ENCODE data around the gene GRIK2.

GRIK2 gene

DNA sequence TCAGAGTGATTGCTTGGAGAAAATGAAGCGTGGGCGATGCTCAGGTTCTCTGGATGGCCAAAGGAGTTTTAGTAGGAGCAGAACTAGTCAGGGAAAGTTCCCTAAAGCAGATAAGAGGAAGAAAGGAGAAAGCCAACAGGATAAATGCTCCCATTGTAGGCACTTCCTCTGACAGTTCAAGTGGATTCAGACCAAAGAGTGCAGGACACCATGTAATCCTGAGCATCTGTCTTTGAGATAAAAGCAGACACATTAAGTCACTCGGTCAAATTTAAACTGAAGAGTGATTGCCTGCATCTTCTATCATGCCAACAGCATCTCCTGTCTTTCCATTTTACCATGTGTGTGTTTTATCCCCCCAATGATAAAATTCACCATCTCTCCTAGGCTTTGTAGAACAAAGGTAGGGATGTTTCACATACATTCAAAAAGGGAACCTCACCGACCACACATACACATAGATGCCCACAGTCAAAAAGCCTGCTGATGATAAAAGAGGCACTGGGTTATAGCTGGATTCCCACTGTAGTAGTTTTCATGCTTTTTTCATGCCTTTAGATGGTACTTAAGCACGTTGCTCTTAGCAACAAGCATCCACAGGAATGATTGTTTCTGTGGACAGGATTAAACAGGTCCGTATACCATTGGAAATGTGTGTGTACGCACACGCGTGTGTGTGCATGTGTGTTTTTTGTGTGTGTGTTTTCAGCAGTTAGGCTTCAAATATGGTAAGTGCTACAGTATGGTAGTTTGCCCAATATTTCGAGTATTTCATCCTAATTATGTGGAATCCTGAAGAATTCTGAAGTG is 7.0 kb downstream of the GRIK2 start:
- DNase-seq, result no peak

DNA sequence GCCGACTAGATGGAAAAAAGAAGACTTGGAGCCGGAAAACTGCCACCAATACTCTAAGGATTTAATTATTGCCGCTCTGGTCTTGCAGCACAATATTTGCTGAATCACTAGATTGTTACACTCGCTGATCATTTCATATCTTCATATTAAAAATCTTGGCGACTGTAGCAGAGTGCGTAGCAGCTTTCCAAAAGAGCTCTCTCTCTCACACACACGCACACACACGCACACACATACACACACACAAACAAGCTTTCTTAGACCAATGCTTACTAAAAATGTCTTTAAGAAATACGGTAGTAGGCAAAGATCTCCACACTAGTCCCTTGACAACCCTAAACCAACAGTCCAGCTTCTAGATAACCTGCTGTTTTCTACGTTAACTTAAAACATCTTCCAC is 7.7 kb downstream of the GRIK2 start:
- no peak for DNase-seq

DNA sequence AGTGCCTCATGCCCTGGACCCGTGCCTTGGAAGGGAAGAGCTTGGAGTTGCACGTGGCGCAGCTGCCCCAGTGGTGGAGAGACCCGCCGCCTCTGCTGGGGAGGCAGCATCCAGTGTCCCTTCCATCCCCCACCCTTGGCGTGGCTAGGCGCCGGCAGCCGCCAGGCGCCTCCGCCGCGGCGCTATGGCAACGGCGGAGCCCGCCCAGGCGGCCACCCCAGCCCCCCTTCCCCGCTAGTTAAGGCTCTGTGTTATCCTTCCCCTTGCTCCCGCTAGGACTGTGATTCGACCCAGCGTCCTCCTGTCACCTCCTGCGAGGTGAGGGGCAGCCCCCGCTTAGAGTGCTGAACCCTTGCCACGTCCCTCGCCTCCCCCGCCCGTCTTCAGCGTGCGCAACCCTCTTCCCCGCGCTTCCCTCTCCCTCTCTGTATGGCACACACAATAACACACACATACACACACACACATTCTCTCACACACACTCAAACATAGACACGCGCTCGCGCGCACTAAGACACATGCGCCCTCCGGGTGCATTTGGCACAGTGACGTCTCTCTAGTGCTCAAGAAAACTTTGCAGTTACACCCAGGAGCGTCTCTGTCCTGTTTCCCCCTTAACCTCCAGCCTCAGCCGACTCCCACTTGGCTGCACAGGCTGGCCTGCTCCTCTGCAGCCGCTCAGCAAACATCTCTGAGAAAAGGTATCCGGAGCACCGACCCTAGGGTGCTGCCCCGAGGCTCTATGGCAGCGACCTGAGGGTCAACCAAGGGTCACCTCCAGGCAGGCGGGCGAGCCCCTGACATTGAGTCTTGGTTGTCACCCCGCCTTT is 8.5 kb downstream of the GRIK2 start:
- DNase-seq, result no peak

DNA sequence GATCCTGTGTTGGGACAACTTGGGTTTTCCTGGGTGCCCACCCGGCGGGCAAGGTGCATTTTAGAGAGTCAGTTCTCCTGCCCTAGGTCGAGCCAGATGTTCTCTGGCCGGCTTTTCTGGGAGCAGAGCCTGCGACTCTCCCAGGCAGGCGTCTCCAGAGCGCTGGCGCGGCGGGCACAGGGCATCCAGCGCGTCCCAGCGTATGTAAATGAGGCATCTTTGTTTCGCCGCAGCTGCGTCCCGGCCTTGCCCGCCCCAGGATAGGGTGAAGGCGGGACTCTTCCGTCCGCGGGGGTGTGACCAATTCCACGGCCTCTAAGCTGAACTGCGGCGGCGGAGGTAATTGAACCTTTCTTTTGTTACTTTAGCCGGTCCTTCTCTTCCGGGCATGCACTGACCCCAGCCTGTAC is 9.1 kb downstream of the GRIK2 start:
- no peak for DNase-seq

DNA sequence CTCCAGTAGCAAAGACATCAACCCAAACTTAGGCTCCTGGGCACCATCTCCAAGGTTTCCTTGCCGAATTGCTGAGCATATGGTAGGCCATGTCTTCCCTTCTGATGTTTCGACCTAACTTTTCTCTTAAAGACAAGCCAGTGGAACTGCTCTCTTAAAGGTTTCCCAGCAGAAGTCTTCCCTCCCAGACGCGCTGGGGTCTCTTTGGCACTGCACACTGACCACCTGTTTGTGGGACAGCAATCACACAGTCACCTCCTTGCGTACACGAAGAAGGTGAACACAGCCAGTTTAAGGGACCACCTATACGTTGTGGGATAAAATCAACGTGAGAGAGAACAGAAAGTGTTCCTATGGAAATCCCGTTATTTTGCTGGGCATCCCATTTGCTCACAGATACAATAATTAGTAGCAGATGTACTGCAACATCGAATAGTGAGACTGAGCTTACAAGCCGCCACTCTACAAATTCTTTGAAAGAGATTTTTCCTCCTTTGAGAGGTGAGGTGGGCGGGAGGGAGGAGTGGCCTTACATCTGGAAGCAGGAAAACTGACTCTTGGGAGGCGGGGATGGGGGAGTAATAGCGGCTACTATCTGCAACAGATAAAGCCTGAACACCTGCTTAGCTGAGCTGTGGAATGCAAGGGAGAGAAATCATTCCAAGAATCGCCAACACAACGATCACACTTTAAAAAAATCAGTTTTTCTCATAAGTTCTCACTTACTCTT is 9.9 kb downstream of the GRIK2 start:
- no peak for DNase-seq

DNA sequence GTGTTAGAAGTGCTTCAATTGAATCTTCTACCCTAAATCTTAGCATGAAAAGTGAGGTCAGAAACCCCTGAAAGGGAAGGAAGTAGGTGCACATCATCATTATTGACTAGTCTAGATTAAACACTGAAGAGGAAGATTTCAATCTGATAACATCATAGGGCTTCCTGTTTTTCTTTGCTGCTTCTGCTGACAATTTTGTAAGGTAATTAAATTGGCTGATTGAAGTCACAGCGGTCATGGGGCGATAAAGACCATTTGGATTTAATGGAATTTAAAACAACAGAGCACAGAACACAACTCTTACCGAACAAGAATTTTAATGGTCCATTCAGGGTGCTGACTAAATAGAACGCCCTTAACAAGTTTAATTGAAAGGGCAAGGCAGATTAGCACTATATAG is 11.3 kb downstream of the GRIK2 start:
- DNase-seq, result no peak

DNA sequence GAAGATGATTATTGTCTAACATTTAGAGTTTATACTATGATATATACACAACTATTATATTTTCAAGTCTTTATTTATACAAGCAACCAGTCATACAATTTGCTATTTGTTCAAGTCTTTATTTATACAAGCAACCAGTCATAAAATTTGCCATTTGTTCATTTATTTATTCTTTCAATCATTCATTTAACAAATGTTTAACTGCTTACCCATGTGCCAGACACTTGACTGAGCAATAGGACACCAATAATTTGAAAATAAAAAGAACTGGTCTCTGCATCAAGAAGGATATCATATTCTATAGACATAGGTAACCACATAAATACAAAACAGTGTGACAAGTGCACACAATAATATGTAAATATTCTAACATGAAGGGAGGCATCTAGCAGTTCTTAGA is 20.3 kb downstream of the GRIK2 start:
- DNase-seq, result no peak

DNA sequence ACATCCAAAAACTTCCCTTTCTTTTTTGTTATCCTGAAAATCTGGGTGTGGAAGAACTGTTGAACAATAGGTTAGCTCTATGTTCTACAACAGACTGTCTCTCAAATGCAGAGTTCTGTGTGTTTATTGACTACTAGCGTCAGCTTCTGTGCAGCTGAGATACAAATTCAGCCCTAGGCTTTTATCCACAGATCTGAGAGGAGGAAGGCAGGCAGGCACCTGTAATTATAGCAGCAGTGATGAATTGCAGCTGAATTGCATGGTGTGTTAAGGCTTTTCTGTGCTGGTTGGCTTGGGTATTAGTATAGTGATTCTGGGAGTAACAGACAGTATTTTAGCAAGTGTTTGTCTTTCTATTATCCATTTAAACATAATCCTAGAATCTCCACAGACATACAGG is 24.4 kb downstream of the GRIK2 start:
- no peak for DNase-seq

DNA sequence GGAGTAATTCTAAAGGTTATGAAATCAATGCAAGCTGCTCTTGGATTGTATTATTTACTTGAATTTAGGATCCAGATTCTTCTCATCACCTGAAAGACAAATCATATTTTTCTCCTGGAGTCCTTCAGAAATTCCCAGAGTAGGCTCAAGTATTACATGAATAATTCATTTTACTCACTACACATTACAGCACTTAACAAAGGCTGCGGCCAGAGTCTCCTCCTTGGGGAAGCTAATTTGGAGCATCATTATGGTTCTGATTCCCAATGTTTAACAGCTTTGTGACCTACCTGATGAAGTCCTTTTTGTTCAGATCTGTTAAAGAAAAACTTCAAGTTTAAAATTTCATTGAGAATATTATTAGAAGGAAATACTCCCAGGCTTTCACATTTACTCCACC is 28.7 kb downstream of the GRIK2 start:
- no peak for DNase-seq

DNA sequence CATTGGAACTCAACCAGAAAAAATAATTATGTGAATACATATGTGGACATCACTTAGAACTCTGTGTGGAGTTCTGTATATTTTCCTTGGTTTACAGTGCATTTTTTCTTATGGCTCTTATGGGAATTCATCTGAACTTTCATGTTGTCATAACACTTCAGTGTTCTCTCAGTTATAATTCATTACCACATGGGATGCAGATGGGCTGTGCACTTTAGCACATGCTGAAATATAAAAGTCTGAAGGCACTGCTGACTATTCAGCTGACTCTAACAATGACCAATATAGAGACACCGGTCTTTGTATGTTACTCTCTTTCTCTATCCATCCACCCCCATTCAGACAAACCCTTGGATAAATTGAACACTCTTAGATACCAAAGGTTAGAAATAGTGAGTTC is 29.3 kb downstream of the GRIK2 start:
- DNase-seq, result no peak

DNA sequence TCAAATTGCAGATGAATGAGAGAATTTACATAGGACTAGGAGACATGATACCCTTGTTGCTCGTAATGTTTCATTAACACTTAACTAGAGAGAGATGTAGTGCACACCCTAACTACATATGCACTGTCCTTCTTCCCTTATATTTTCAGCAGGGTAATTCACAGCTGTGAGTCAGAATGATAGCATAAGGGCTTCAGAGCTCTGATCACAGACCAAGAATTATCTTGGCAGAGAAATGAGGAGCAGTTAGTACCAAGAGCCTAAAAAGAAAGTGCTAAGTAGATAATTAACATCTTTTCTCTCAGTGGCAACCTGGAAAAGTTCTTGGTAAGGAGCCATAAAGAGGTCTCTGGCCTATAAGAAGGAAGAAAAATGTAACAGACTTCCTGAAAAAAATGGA is 35.8 kb downstream of the GRIK2 start:
- no peak for DNase-seq

DNA sequence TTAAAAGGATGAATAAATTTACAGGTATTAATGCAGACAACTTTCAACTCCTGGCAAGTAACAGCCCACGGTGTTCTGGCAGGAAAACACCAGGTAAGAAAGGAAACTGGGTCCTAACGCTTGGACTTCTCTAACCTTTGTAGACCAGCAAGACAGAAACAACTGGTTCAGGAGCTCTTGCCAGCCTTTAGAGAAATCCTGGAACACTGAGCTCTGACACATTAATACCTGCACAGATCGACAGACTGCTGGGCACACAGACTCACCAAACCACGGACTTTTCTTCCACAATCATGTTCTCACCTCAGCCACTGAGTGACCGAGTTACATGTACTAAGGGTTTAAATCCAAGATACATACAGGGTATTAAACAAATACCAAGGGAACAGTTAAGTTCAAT is 36.3 kb downstream of the GRIK2 start:
- DNase-seq, result no peak

DNA sequence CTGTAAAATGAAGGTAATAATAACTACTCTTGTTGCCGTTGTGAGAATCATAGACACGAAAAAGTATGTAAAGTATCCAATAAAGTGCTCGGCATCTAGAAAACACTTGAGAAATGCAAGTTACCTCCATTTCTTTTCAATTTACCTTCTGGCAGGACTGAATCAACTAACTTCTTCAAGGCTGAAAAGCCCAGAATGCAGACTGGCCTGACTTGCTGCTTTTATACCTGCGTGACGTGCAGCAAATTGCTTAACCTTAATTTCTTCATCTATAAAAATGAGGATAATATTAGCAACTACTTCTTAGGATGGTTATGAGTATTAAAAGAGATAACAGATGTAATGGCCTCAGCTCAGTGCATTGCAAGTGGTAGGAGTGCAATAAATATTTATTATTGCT is 39.6 kb downstream of the GRIK2 start:
- no peak for DNase-seq

DNA sequence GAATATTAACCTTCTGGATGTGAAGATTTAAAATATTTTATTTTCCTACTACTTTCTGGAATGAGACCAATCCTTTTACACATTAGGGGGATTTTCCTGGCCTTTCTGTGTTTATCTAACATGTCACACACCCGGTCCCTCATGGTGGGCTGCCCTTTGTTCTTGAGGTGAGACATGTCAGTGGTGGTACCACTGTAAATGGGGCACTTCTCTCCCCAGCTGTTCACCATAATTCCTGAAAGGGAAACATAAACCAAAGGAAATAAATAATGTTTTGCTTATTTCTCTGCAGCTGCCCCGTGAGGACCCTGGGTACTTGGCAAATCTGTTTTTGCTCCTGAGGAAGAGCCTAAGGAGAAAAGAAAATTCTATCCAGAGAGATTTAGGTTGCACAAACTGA is 41.1 kb downstream of the GRIK2 start:
- DNase-seq, result no peak

DNA sequence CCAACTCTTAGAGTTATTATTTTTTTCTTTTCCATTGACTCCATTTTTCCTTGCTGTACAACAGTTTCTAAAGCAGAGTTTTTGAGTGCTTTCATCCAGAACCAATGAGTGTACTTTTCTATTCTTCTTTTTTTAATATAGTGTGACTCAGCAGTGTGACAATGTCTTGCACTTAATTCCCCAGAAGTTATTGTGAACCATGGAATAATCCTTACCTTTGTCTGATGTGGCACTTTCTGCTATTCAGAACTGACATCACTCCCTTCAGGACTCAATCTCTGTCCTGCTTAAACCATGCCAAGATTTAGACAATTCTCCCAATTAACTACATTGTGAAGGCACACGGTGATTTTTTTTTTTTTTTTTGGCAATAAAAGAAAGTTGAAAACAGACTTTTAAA is 41.5 kb downstream of the GRIK2 start:
- no peak for DNase-seq

DNA sequence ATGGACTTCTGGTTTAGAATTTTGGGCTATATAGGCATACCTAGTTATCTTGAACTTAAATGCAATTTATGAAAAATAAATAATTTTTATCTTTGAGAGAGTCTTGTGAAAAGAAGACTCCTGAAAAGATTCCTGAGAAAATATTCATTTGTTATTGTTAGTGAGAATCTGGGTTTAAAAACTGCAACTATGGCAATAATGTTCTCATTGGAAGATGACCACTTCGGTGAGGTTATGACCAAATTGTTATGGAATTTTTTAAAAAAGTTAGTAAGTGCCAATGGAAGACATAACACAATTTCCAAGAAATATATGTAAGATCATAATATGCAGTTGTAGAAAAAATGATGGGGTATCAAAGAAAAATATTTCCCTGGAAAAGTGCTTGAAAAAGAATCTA is 46.3 kb downstream of the GRIK2 start:
- no peak for DNase-seq

DNA sequence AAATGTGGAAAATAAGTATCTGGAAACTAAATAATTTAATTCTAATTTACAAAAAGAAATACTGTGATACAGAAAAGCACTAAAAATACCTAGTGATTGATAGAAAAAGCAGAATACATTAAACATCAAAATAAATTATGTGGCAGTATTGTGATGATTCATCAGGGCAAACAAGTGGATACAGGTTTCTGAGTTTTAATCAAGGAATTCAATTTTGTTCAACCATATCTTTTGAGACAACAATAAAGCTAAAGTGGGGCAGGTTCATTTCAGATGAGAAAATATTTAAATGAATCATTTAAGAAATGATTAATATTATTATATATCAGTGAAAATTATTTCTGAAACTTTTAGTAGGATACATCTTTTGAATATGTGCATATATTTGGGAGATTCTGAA is 49.8 kb downstream of the GRIK2 start:
- DNase-seq, result no peak

DNA sequence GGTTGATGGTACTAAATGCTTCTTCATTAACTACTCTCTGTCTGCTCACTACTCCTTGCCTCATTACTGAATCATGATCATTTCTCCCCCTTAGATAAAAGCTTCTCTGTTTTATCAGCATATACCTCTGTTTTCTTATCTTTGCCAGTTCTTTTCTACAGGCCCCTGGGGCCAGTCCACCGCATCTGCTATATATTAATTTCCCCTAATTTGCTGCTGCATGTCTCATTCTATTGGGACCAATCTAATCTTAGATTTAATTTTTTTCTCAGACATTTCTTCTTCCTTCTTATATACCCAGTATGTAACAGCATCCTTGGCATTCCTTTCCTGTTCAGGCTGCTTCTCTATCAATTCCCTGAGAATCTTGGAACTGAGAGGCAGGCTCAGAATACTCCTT is 51.2 kb downstream of the GRIK2 start:
- DNase-seq, result no peak

DNA sequence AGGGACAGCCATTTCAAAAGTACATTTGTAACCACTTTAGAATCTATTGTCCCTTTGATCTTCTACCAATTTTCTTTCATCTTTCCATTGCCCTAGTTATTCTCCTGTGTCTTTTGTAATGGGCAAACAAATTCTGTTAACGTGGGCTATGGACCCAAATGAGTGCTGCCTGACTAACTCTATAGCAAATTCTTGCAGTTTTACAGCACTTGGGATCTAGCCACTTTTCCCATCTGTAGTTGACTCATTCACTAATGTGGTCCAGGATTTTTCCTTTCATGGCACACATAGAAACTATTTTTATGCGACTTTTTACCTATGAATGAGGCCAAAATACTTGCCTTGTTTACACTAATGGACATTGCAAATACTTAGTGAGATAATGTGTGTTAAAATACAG is 52.0 kb downstream of the GRIK2 start:
- DNase-seq, result no peak

DNA sequence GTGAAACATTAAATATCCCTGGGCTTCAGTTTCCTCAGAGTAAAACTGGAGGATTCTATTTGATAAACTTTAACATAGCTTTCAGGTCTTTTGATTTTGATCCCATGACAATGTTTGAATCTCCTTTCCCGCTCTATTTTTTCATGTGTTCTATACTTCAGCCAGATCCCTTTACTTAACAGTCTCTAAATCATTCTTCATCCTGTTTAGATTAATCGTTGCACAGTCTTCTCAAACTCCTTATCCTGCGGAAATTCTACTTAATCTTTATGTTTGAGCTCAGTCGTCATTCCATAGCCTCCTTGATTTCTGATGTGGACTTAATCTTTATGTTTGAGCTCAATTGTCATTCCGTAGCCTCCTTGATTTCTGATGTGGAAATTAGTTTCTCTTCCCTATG is 57.4 kb downstream of the GRIK2 start:
- DNase-seq, result no peak

DNA sequence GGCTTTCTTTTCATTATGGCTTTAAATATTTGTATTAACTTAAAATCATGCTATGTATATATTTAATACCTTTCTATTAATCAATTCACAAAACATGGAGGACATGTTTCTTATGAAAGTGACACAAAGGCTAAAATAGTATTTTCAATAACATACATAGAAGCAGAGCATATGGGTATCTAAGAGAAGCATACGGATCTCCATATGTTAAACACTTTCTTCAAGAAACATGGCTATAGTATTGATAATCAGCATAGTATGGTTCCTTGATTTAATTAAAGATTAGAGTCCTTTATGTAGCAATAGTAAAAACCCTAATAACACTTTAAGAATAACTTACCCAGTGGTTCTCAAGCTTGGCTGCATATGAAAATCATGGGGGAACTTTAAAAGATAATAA is 58.5 kb downstream of the GRIK2 start:
- no peak for DNase-seq

DNA sequence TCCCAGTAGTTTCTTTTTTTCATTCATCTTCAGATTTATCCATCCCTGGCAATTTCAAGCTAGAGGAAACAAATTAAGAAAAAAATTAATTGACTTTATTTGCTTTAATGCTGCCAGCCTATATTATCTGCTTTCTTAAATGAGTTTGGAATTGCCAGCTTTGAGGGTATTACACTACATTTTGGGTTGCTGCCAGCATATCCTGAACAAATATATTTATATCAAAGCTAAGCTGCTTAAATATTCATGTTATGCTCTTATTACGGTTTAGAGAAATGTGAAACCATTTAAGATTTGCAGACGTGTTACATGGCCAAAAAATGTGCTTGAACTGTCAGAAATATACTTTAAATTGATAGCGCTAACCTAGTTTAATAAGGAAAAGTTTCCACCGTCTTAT is 59.7 kb downstream of the GRIK2 start:
- DNase-seq, result no peak

DNA sequence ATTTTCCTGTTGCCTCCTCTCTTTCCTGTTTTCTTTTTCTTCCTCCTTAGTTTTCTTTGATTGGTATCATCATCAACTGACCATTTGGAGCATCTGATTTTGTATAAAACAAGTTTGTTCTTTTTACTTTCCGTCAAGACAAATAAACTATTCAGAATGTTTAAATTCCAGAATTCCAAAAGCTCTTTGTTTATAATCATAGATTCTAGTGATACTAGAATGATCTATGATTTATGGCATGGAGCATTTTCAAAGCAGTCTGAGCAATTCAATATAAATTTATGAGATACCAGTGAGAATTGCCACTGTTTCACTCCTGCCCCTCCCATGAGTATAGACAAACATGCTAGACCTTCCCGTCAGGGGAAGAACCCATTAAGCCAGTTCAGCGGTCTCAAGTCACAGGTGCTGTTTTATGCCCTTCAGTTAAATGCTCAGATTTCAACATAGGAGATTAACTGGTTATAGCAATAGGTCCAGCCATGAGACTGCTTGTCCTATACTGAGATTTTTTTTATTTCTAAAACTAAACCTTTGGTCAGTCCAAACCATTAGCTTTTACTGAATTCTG is 60.7 kb downstream of the GRIK2 start:
- no peak for DNase-seq

DNA sequence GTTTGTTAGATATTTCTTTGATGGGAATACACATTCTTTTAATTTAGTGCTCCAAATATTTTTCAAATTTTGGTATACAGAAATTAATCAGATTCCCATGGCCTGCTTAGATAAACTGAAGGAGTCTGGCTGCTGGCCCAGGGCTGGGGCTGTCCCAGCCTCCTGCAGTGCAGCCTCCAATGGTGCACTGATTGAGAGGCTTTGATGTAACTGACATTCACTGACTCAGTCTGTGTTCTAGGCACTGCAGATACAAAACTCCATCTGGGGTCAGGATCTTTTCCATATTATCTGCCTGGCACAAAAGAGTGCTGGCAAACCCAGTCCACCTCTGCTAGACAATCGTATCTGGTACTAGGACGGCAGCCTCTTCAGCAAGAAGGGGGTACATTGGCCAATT is 64.8 kb downstream of the GRIK2 start:
- DNase-seq, result no peak
